OCI-LY7 (cell line): ENCODE results near the gene DUOX1. TPM values are rescaled to one million over a fixed set of nuclear protein-coding genes. Genes with fewer than 3 reads are reported as not detected.

Experiments used
- BruUV-seq: library from RNA; stranded (reverse); fragments of 400-500 nt; replicated peaks from 2 replicates; lab custom pipeline; 2021; lab: Mats Ljungman, UMichigan
- CTCF ChIA-PET: fragments of 300-600 bp; sonication (Branson Sonifier 250); formaldehyde crosslinking; loops from one replicate; lab custom pipeline; 2022; ENCODE audit warnings: antibody characterized with exemption; ENCODE audit not compliant: unreplicated experiment; lab: Charles Lee
- POLR2A ChIA-PET: fragments of 300-600 bp; sonication (Branson Sonifier 250); formaldehyde crosslinking; loops from one replicate; lab custom pipeline; 2022; ENCODE audit warnings: antibody characterized with exemption; lab: Charles Lee
- DNase-seq: peaks from one replicate; pipeline ENCODE4 v3.0.0-alpha.2; 2015; ENCODE audit warnings: low spot score
- H2AFZ ChIP-seq: fragments of 200-600 bp; sonication (generic), shearing (Covaris generic); 2 replicates; pipeline ENCODE4 v1.6.1; 2014; ENCODE audit warnings: mild to moderate bottlenecking, antibody characterized with exemption, low read length, moderate library complexity
- H3K27ac ChIP-seq: fragments of 200-600 bp; sonication (generic); 2 replicates; pipeline ENCODE4 v1.5.1; 2014; ENCODE audit warnings: mixed run types, low read depth, mild to moderate bottlenecking, moderate library complexity, low read length, inconsistent platforms; ENCODE audit not compliant: poor library complexity, severe bottlenecking
- H3K36me3 ChIP-seq: fragments of 200-600 bp; sonication (generic); 2 replicates; pipeline ENCODE4 v1.6.1; 2014; ENCODE audit warnings: mild to moderate bottlenecking, antibody characterized with exemption, low read length, moderate library complexity, mixed read lengths; ENCODE audit not compliant: insufficient read depth
- H3K4me1 ChIP-seq: fragments of 200-600 bp; sonication (generic); 2 replicates; pipeline ENCODE4 v1.5.1; 2014; ENCODE audit warnings: mild to moderate bottlenecking, low read length; ENCODE audit not compliant: insufficient read depth, poor library complexity, severe bottlenecking
- H3K4me2 ChIP-seq: fragments of 200-600 bp; sonication (generic); 2 replicates; pipeline ENCODE4 v1.6.1; 2014; ENCODE audit warnings: mild to moderate bottlenecking, low read length
- H3K4me3 ChIP-seq: fragments of 200-600 bp; sonication (generic); 2 replicates; pipeline ENCODE4 v1.5.1; 2014; ENCODE audit warnings: mild to moderate bottlenecking, low read depth, low read length; ENCODE audit not compliant: poor library complexity, severe bottlenecking
- H3K79me2 ChIP-seq: fragments of 200-600 bp; sonication (generic); 2 replicates; pipeline ENCODE4 v1.6.1; 2016; ENCODE audit warnings: low read depth, mild to moderate bottlenecking, low read length, moderate library complexity, mixed read lengths; ENCODE audit not compliant: insufficient read depth
- H3K9me2 ChIP-seq: fragments of 200-600 bp; sonication (generic); 2 replicates; pipeline ENCODE4 v1.6.1; 2016; ENCODE audit warnings: mild to moderate bottlenecking, low read length, mixed read lengths; ENCODE audit not compliant: insufficient read depth
- H3K9me3 ChIP-seq: fragments of 200-600 bp; sonication (generic); 2 replicates; pipeline ENCODE4 v1.6.1; 2014; ENCODE audit warnings: mild to moderate bottlenecking, mixed run types, low read length, mixed read lengths
- H4K20me1 ChIP-seq: fragments of 200-600 bp; sonication (generic); 2 replicates; pipeline ENCODE4 v1.6.1; 2014; ENCODE audit warnings: mild to moderate bottlenecking, antibody characterized with exemption, low read length, moderate library complexity, mixed read lengths; ENCODE audit not compliant: insufficient read depth
- EZH2phosphoT487 ChIP-seq: fragments of 200-600 bp; sonication (generic); IDR thresholded peaks from 2 replicates; pipeline ENCODE4 v1.6.1; 2018; ENCODE audit warnings: low read depth, borderline replicate concordance, mild to moderate bottlenecking, mixed run types, antibody characterized with exemption, low read length, moderate library complexity, mixed read lengths
- intact Hi-C: fragments of 100-400 bp; cut with micrococcal nuclease; formaldehyde crosslinking; loops from one replicate; pipeline ENCODE4 v1.10.0; 2022; ENCODE audit not compliant: unreplicated experiment
- total RNA-seq, 2 experiments: library from RNA; depleted of rRNA in 1 of 2; stranded (reverse); fragments of >200 nt in 1 of 2; shearing (Covaris generic) in 1 of 2; gene quantifications; 2 replicates each; pipeline ENCODE4 v1.2.3, GENCODE V29; 2014 to 2022
- TF ChIP-seq, protein P1 (sequence below): fragments of 200-600 bp; sonication (generic); conservative IDR thresholded peaks from 2 replicates; pipeline ENCODE4 v1.5.1; 2014; ENCODE audit warnings: mild to moderate bottlenecking, antibody characterized with exemption, low read length, moderate library complexity, mixed read lengths

Gene DUOX1
- total RNA-seq, 2 experiments from 2014 or later, result not detected

DNA sequence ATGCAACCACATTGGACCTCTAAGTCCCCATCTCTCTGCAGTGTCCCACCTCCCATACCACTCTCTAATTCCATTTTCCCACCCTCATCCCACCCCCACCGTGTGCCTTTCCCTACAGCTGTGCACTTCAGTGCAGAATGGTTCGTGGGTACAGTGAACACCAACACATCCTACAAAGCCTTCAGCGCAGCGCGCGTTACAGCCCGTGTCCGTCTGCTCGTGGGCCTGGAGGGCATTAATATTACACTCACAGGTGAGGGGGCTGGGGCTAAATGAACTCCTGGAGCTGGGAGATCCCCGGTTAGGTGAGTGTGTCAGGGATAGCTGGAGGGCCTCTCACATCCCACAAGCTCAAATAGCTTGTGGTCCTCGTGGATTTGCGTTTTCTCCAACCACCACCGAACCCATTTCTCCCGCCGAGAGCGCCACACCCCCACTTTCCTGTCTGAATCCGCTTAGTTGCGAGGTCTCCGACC is 13.8 kb upstream of the DUOX1 start:
- BruUV-seq, result no TSS peak
- Histone ChIP-seq H2AFZ (no peak overlapping the region), H3K4me2 (no peak overlapping the region), H3K36me3 (no peaks in the 10 kb centered on the region), H3K4me3 (no peak overlapping the region), H4K20me1 (no peaks in the 10 kb centered on the region), H3K79me2 (no peaks in the 10 kb centered on the region), H3K9me2 (no peaks in the 10 kb centered on the region), H3K4me1 (no peaks in the 10 kb centered on the region), H3K27ac (no peak overlapping the region), H3K9me3 (no peaks in the 10 kb centered on the region)
- ChIA-PET POLR2A (interaction anchor here (0.7 kb wide), 1 partner anchor 155 kb away, joined by 4 read pairs; no protein-coding TSS in a partner anchor), CTCF (no interaction called here)
- intact Hi-C loops, result no loop called here
- no peak for DNase-seq
- TF ChIP-seq, protein P1, sequence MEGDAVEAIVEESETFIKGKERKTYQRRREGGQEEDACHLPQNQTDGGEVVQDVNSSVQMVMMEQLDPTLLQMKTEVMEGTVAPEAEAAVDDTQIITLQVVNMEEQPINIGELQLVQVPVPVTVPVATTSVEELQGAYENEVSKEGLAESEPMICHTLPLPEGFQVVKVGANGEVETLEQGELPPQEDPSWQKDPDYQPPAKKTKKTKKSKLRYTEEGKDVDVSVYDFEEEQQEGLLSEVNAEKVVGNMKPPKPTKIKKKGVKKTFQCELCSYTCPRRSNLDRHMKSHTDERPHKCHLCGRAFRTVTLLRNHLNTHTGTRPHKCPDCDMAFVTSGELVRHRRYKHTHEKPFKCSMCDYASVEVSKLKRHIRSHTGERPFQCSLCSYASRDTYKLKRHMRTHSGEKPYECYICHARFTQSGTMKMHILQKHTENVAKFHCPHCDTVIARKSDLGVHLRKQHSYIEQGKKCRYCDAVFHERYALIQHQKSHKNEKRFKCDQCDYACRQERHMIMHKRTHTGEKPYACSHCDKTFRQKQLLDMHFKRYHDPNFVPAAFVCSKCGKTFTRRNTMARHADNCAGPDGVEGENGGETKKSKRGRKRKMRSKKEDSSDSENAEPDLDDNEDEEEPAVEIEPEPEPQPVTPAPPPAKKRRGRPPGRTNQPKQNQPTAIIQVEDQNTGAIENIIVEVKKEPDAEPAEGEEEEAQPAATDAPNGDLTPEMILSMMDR, result no peak
- TF ChIP-seq EZH2phosphoT487, result no peak

DNA sequence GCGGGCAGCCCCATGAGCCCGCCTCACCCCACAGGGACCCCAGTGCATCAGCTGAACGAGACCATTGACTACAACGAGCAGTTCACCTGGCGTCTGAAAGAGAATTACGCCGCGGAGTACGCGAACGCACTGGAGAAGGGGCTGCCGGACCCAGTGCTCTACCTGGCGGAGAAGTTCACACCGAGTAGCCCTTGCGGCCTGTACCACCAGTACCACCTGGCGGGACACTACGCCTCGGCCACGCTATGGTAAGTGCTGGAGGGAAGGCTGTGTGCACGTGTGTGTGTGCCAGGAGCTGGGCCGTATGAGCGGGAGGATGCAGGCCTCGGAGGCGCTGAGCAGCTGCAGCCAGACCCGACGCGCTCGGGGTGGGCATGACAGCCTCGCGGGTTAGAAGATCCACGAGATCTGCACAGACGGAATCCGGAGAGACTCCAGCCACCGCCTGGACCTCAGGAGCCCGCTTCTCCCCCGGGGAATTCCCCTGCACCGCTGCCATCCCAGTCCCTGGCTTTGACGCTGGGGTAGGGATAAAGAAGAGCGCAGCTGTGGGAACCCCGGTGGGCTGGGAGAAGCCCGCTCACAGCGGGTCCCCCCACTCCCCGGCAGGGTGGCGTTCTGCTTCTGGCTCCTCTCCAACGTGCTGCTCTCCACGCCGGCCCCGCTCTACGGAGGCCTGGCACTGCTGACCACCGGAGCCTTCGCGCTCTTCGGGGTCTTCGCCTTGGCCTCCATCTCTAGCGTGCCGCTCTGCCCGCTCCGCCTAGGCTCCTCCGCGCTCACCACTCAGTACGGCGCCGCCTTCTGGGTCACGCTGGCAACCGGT is 13.1 kb upstream of the DUOX1 start:
- no peak overlapping the region for H3K27ac ChIP-seq
- CTCF ChIA-PET, result no interaction called here
- no TSS peak for BruUV-seq
- no peaks in the 10 kb centered on the region for H4K20me1 ChIP-seq
- POLR2A ChIA-PET, result interaction anchor here (0.7 kb wide), 1 partner anchor 156 kb away, joined by 4 read pairs; no protein-coding TSS in a partner anchor
- no peak overlapping the region for H3K4me2 ChIP-seq
- H3K36me3 ChIP-seq, result no peaks in the 10 kb centered on the region
- TF ChIP-seq EZH2phosphoT487, result no peak
- TF ChIP-seq, protein P1, result no peak
- no peaks in the 10 kb centered on the region for H3K9me2 ChIP-seq
- no peak overlapping the region for H3K4me3 ChIP-seq
- no peaks in the 10 kb centered on the region for H3K9me3 ChIP-seq
- no peak overlapping the region for H2AFZ ChIP-seq
- DNase-seq, result no peak
- intact Hi-C loops, result no loop called here
- no peaks in the 10 kb centered on the region for H3K79me2 ChIP-seq
- no peaks in the 10 kb centered on the region for H3K4me1 ChIP-seq
